GM21576 (cell line): ENCODE data around the gene AMZ1.
"Not testable (repeated sequence)": the region's sequence is repeated elsewhere in the genome, so short reads cannot be mapped to it uniquely, and the experiment has no call there.

Experiments used
- ATAC-seq: cut with Tn5 transposase; IDR thresholded peaks from one replicate; pipeline ENCODE4 v1.9.1; 2021; ENCODE audit warnings: mild to moderate bottlenecking, moderate library complexity; ENCODE audit not compliant: unreplicated experiment

The AMZ1 gene

DNA sequence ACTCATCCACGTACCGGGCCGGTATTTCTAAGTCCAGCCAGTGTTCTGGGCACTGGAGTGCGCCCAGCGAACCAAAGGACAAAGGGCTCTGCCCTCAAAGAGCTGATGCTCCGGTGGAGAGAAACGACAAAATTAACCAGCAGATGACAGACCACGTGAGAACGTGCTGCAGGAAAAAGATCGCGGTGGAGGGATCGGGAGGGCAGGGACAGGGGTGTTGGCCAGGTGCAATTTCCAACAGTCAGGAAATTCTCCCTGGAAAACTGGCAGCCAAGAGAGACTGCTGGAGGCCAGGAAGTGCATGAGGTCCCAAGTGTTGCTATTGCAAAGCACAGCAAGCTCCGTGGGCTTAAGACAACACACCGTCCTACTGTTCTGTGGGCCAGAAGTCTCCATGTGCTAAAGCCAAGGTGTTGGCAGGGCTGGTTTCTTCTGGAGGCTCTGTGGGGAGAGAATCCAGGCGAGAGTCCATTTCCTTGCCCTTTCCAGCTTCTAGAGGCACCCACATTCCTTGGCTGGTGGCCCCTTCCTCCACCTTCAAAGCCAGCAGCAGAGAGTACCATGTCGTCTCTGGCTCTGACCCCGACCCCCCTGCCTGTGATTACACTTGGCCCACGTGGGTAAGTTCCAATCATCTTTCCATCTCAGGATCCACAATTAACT is 21.3 kb upstream of the AMZ1 start:
- no peak for ATAC-seq

DNA sequence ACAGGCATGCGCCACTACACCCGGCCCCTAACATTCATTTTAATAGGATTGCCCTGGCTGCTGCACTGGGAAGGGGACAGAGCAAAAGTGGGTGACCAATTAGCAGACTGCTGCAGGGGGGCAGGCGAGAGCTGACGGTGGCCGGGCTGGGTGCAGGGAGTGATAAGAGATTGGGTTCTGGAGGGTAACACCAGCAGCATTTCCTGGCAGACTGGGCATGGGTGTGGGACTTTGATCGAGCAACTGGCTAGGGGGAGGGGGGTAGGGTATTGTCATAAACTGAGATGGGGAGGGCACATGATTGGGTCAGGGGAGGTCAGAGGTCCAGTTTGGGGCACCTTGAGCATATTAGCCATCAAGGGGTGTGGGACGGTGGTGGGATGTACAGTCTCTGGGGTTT is 20.2 kb upstream of the AMZ1 start:
- no peak for ATAC-seq

DNA sequence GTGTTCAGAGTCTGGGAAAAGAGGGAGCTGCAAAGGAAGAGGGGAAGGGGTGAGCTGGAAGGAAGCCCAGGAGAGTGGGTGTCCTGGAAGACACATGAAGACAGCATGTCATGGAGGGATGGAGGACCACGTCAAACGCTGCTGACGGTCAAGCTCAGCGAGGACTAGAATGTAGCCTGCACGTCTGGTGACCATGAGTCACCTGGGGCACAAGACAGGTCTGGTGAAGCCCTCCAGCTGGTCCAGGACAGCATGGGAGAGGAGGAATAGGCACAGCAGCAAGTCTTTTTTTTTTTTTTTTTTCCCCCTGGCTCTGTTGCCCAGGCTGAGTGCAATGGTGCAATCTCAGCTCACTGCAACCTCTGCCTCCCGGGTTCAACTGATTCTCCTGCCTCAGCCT is 19.6 kb upstream of the AMZ1 start:
- no peak for ATAC-seq

DNA sequence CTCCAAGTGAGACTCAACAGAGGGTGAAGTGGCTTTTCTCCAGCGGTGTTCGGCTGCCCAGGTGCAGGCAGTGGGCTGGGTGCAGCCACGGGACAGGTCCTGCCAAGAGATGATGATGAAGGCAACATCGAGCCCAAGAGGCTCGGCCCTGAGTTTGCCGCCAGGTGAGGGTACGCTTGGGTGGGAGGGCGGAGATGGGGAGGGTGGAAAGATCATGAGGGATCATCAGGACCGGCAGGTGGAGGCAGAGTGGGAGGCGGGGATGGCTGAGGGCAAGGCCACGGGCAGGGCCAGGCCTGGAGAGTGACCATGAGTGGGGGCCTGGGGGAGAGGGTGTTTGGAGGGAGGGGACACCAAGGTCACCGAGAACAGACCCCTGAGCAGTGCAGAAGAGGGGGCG is 17.8 kb upstream of the AMZ1 start:
- ATAC-seq = no peak

DNA sequence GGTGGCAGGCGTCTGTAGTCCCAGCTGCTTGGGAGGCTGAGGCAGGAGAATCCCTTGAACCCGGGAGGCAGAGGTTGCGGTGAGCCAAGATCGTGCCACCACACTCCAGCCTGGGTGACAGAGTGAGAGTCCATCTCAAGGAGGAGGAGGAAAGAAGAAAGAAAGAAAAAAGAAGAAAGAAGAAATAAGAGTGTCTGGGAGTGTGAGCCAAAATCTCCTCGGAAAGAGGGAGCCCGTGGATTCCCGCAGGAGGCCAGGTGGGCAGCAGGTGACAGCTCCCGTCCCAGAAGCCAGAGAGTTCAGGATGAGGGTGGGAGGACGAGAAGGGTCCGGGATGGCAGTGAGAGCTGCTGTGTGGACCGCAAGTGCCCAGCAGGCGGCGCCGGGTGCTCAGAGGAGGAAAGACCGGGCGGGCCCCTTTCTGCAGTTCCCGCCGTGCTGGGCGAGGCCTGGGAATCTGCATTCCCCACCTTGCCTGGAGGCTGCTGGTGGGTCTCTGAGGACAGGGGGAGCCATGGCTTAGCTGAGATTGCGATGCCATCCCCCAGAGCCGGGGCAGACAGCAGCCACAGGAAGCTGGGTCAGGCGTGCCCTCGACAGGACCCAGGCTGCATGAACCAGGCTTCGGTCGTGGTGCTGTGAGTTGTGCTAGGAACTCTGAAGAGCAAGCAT is 17.1 kb upstream of the AMZ1 start:
- no peak for ATAC-seq

DNA sequence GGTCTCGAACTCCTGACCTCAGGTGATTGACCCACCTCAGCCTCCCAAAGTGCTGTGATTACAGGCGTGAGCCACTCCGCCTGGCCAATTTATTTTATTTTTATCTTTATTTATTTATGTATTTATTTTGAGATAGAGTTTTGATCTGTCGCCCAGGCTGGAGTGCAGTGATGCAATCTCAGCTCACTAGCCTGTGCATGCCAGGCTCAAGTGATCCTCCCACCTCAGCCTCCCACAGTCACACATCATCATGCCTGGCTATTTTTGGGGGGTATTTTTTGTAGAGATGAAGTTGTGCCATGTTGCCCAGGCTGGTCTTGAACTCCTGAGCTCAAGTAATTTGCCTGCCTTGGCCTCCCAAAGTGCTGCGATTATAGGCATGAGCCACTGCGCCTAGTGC is 14.8 kb upstream of the AMZ1 start:
- ATAC-seq = not testable (repeated sequence)

DNA sequence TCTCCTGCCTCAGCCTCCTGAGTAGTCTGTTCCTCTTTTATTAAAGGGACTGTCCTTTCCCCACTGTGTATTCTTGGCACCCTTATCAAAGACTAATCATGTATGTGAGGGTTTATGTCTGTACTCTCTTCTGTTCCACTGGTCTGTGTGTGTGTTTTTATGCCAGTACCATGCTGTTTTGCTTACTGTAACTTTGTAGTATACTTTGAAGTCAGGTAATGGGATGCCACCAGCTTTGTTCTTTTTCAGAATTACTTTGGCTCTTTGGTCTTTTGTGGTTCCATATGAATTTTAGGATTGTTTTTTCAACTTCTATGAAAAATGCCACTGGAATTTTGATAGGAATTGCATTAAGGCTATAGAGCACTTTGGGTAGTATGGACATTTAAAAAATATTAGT is 14.1 kb upstream of the AMZ1 start:
- no peak for ATAC-seq

DNA sequence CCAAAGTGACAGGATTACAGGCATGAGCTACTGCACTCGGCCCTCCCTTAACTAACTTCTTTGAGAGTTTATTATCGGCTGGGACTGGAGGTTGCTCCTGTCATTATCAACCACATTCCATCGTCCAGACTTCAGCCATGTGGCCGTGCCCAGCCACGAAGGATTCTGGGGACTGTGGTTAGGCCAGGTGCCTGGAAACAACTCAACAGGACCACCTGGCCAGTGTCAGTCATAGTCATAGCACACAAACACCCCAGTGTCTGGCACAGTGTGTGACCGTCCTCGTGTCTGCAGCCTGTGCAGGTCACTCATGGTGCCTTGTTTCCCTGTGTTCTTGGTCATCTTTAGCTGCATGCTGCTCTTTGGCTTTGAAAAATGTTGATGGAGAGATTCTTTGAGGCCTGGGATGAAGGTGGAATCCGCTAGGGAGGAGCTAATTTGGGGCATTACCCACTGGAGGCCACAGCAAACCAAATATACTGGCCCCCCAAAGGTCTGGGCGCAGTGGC is 12.7 kb upstream of the AMZ1 start:
- ATAC-seq = no peak

DNA sequence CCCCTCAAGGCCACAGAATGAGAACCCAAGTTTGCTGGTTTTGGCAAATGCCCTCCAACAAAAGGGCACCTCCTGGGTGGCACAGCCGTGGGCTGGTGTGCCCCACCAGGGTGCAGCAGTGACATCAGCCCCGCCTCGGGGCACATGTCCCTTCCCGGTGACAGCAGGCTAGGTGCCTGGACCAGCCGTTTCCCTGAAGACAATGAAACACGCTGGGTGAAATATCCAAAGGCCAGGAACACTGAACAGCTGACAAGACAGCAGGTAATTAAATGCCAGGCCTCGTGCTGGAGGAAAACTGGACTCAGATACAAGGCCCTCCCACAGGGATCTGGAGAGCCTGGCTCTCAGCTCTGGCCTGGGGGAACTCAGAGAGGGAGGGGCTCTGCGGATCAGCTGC is 11.4 kb upstream of the AMZ1 start:
- not testable (repeated sequence) for ATAC-seq

DNA sequence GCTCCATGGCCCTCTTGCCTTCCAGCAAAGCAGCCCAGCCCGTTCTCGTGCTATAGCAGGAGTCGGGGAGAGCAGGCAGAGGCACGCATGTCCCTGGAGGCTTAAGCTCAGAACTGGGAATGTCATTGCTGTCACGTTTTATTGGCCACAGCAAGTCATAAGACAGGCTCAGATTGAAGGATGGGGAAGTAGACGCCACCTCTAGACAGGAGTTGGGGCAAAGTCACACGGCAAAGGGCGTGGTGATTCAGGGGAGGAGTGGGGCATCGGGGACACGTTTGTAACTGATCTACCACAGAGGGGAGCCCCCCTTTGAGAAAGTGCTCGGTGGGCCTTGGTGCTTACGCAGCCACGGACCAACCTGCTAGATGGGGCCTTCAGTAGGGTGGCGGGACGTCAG is 9.5 kb upstream of the AMZ1 start:
- ATAC-seq = not testable (repeated sequence)

DNA sequence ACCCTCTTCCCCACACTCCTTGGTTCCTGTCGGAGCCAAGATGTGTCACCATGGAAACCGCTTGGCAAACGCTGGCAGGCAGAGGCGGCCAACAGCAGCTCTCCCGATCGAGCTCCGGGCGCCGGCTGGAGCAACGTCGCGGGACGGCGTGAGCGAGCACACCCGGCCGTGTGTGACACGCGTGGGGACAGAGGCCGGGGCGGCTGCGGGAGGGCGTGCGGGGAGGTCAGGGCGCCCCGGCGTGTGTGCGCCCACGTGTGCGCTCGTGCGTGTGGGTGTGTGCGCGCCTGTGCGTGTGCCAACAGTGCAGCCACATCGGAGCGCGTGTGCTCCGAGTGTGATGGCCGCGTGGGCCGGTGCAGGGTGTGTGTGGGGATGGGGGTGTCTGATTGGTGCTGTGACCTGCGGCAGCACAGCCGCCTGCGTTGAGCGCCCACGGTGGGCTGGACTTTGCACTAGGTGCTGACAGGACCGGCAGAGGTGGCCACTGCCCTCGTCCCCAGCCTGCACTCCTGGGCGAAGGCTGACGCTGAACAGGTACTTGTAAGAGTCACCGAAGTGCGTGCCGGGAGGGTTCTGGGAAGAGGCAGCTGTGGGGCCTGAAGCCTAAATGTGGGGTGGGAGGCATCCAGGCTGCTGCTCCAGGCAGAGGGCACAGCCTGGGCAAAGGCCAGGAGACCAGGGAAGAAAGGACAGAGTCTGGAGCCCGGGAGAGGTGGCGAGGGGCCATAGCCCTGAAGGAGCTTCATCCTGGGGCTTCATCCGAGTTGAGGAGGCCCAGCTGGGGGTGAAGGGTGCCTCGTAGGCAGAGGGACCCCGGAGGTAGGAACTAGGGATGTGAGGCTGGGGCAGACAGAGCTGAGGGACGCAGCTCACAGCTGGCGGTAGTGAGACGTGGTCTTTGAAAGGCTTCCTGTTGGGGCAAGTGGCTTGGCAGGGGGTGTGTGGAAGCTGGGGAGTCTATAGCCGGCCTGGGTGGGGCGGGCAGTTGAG is 8.6 kb upstream of the AMZ1 start:
- ATAC-seq = not testable (repeated sequence)

DNA sequence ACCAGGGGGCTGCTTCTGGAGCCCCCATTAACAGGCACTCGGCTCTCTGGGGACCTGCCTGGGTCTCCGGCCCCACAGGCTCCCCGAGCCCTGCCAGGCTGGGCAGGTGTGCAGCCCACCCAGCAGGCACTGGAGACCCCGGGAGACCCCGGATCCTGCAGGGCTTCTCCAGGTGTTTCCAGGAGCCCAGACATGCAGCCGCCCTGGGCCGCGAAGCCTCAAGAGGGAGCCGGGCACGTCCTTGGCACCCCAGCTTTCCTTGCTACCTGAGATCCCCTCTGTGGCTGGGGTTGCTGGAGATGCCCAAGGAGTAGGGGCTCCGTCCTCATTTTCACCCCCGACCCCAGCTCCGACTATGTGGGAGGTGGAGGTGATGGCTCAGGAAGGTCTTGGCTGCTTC is 7.7 kb upstream of the AMZ1 start:
- no peak for ATAC-seq

DNA sequence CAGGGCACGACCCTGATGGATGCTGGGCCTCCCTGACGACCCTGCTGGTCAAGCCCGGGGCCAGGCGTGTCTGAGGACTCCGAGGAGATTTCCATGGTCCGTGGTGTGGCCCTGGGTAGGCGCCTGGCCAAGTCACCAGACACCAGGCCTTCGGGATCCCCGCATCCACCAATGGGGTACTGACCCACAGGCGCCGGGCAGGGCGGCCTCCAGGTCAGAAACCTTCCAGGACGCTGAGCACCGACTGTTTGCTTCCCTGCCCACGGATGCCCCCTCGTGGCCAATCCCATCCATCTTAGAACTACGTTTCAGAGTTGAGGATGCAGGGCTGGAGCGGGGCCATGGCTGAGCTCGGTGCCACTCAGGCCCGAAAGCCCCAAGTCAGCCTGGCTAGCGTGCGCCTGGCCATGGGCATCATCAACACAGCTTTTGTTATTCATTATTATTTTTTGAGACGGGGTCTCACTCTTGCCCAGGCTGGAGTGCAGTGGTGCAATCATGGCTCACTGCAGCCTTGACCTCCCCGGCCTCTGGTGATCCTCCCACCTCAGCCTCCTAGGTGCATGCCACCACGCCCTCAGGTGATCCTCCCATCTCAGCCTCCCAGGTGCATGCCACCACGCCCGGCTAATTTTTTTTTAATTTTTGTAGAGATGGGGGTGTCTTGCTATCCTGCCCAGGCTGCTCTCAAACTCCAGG is 7.1 kb upstream of the AMZ1 start:
- no peak for ATAC-seq

DNA sequence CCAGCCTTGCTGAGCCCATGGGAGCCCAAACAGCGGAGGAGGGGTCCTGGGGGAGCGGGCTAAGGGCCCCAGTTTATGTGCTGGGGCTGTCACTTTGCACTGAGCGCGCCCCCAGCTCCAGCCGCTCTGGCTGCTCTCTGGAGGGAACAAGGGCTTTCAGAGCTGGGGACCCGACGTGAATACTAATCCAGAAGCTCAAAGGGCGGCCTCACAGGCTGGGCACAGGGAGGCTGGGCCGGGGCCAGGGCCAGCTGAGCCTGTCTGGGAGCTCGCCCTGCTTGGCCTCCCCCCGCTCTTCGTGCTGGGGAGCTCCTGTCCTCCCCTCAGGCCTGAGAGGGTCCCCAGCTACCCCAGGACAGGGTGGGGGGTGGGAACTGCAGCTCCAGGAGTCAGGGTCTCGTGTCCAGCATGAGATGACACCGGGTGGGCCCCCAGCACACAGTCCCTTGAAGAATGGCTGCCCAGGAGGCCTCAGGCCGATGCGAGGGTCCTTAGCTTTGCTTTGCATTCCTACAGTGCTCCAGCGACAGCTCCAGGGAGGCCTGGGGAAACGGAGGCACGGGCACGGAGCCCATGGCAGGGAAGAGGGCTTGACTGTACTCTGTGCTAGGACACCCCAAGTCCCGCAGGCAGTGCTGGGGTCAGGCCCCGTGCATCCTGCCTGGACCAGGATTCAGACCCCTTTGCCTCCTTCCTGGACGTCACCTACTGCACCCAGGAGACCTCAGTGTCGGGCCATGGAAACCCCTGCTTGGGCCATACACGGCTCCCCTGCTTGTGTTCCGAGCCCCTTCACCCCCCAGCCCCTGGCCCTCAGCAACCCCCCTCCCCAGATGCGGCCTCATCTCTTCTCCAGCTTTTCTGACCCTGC is 5.8 kb upstream of the AMZ1 start:
- no peak for ATAC-seq

DNA sequence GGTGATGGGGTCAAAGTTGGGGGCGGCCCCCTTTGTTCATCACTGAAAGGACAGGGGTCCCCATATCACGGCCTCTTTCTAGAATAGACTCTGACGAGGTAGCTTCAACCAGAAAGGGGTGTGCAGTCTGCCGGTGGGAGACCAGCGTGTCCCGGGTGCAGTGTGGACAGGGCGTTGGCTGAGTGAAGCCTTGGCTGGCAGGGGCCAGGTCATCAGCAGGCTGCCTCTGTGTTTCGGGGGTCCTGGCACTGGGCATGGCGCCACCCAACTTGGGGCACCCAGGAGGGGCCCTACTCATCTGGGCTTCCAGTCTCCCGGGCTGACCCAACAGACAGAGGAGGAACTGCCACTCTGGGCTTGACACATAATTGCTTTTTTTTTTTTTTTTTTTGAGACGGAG is 3.5 kb upstream of the AMZ1 start:
- no peak for ATAC-seq

DNA sequence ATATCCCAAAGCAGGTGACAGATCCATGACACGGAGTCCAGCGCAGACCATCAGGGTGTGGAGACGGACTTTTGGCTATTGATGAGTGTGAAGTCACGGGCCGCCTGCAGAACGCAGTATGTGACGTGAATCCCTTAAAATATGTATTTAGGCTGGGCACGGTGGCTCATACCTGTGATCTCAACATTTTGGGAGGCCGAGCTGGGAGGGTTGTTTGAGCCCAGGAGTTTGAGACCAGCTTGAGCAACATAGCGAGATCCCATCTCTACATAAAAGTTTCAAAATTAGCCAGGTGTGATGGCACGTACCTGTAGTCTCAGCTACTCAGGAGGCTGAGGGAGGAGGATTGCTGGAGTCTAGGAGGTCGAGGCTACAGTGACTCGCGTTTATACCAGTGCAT is 1.9 kb upstream of the AMZ1 start:
- no peak for ATAC-seq

DNA sequence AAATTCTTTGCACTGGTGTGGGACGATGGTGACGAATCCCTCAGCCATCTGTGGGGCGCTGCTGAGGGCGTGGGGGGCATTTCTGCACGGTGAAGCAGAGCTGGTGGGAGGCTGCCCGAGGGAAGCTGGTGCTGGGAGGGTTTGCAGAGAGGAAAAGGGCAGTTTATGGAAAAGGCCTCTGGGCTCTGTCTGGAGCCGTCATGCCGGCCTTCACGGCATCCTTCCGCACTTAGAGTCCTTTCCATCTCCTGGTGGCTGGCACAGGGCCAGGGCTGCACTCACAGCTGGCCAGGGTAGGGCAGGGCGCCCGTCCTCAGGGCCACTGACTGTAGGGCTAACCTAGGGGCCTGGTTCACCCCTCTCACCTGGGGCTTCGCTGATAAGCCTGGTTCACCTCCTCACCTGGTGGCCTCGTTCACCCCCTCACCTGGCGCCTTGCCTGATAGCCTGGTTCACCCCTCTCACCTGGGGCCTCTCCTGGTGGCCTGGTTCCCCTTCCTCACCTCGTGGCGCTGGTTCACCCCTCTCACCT is 598 bp upstream of the AMZ1 start:
- no peak for ATAC-seq

DNA sequence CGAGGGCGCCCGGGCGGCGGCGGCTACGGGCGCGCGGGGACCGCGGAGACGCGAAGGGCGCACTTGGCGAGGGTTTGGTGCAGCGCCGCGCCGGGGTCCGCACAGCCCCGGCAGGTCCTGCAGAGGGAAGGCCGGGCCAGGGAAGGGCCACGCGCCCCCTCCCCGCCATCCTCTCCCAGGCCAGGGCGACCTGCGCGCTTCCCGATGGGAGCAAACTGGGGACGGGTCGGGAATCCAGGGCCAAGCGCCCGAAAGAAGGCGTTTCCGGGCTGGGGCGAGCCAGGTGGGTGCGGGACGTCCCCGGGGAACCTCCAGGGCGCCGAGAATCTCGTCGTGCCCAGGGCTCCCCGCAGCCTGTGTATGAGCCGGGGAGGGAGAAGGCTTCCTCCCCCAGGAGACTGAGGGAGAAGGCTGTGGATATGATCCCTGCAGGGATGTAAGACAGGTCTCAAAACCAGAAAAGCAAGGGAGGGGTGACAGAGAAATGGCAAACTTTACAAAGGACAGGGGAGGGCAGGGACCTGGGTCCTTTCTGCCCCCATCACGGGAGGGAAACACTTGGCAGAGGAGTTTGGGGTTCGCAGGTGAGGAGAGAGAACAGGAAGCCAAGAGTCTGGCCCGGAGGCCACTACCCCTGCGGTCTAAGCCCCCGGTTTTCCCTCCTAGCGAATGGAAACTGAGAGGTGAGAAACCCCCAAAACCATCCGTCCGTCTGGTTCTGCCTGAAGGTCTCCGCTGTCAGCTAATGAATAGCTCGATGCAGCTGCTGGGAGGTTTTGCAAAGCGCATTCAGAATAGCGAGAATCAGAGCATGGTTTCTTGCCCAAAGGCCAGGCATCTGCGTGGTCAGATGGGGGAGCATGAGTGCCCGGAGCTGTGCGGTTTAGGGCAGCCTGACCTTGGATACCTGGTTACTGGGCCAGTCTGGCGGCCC is 674 bp downstream of the AMZ1 start:
- peak; percentile 75 for ATAC-seq
